Measurements from ENCODE around the gene FEM1C.

GRCh38 chr5:115586525-115587146 is 42.1 kb upstream of the FEM1C start:
- TF ChIP-seq CTCF (IDR thresholded peaks at IDR 0.05) (no peak), POLR2A (IDR thresholded peaks at IDR 0.05) (no peak)

Measured in lower leg skin (tissue), 3 donors.